Colon (tissue), 2 donors: ENCODE data around the gene SBF1.
"Not testable (repeated sequence)": the region's sequence is repeated elsewhere in the genome, so short reads cannot be mapped to it uniquely, and the experiment has no call there.

Experiments used
- FAIRE-seq: peaks from 2 replicates; lab custom pipeline; 2012; peaks lifted over from hg19 to GRCh38; lab: Jason Lieb, UNC
- donor health status: control.
- donor health status: control.

SBF1 gene, protein sequence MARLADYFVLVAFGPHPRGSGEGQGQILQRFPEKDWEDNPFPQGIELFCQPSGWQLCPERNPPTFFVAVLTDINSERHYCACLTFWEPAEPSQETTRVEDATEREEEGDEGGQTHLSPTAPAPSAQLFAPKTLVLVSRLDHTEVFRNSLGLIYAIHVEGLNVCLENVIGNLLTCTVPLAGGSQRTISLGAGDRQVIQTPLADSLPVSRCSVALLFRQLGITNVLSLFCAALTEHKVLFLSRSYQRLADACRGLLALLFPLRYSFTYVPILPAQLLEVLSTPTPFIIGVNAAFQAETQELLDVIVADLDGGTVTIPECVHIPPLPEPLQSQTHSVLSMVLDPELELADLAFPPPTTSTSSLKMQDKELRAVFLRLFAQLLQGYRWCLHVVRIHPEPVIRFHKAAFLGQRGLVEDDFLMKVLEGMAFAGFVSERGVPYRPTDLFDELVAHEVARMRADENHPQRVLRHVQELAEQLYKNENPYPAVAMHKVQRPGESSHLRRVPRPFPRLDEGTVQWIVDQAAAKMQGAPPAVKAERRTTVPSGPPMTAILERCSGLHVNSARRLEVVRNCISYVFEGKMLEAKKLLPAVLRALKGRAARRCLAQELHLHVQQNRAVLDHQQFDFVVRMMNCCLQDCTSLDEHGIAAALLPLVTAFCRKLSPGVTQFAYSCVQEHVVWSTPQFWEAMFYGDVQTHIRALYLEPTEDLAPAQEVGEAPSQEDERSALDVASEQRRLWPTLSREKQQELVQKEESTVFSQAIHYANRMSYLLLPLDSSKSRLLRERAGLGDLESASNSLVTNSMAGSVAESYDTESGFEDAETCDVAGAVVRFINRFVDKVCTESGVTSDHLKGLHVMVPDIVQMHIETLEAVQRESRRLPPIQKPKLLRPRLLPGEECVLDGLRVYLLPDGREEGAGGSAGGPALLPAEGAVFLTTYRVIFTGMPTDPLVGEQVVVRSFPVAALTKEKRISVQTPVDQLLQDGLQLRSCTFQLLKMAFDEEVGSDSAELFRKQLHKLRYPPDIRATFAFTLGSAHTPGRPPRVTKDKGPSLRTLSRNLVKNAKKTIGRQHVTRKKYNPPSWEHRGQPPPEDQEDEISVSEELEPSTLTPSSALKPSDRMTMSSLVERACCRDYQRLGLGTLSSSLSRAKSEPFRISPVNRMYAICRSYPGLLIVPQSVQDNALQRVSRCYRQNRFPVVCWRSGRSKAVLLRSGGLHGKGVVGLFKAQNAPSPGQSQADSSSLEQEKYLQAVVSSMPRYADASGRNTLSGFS (N-terminal part only)

DNA sequence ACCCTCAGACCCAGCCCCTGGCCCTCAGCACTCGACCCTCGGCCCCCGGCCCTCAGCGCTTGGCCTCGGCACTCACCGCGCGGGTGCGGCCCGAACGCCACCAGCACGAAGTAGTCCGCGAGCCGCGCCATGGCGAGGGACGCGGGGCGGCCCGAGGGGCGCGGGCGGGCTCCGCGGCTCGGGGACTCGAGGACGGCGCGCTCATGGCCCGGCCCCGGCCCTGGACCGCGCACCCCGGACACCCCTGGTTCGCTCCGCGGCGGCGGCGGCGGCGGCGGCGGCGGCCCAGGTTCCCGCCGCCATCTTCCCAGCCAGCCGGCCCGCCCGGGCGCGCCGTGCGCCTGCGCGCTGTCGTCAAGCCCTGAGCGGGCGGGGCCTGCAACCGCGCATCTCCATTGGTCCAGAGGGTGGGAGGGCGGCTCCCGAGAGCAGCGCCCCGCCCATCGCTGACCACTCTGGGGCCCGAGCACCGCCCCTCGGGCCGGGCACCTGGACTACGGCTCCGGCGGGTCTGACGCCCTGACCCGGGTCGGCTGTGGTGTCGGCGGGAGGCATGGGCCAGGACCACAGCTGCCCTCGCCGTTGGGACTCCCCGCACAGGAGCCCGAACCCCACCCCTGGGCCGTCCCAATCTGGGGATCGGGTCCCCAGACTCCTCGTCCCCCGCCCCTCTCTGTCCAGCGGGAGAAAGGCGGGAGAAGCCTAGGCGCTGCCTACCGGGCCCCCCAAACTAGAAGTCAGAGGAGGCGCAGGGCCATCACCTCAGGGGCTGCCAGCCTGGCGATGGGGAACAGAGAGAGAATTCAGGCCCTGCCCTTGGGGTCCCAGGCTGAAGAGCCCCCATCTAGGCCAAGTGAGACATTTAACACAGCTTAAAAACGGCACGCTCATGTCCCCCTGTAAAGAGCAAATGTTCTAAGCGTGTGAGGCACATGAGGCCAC is at the start of gene SBF1:
SBF1 (minus strand) TSS at position 326 of the 942 bp plus-strand sequence; CDS start at position 131, 195 bp downstream.
- no peak for FAIRE-seq

DNA sequence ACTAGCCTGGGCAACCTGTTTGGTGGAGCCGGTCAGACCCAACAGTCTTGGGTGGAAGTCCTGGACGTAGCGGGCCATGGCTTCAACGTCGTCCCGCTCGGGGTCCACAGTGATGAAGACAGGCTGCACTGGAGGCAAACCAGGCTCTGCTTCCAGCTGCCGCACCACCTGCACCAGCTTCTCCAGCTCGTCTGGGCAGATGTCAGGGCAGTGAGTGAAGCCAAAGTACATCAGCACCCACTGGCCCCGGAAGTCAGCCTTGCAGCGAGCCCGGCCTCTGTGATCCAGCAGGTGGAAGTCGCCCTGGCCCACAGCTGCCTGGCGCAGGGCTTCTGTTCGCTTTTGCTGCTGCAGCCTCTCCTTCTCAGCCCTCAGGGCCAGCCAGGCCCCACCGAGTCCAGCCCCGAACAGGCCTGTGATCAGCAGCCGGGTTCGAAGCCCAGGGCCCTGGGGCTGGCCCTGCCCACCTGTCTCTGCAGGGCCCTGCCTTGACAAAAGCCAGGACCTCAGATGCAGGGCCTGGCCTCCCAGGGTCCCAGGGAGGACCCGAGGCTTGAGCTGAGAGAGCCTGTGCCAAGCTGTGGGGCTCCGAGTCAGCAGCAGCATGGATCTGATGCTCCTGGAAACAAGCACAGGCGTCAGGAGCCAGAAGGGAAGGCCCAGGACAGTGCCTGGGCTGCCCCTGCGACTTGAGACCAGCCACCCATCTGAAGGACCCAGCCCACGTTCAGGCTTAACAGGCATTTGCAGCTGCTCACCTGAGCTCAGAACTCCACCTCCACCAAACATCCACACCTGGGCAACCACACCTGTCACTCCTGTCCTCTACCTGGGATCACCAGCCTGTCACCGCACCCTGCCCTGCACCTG is 49.2 kb upstream of the SBF1 start:
- no peak for FAIRE-seq

DNA sequence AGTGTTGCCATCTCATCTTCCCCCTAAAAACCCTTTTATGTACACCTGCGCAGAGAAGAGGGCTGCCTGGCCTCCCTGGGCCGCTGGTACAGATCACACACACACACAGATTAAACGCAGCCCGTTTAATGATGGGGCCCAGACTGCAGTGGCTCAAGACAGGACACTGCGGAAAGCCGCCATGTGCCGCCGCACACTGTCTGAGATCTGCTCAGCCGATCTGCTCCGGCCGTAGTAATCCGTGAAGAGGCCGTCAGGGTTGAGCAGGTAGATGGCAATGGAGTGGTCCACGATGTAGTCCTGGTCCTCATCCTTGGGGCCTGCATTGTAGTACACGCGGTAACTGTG is 48.6 kb upstream of the SBF1 start:
- no peak for FAIRE-seq

DNA sequence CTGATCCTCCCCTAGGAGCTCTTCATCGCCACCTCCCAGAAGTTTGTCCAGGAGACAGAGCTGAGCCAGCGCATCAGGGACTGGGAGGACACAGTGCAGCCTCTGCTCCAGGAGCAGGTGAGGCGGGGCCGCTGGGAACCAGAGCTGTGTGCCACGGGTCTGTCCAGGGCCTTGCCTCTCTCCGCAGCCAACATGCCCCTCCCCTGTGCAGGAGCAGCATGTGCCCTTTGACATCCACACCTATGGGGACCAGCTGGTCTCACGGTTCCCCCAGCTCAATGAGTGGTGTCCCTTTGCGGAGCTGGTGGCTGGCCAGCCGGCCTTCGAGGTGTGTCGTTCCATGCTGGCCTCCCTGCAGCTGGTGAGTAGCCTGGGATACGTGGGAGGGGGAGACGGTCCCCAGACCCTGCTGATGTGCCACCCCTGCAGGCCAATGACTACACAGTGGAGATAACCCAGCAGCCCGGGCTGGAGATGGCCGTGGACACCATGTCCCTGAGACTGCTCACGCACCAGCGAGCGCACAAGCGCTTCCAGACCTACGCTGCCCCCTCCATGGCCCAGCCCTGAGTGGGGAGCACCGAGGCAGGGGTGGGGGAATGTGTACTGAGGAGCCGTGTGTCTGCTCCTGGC is 48.1 kb upstream of the SBF1 start:
- no peak for FAIRE-seq

DNA sequence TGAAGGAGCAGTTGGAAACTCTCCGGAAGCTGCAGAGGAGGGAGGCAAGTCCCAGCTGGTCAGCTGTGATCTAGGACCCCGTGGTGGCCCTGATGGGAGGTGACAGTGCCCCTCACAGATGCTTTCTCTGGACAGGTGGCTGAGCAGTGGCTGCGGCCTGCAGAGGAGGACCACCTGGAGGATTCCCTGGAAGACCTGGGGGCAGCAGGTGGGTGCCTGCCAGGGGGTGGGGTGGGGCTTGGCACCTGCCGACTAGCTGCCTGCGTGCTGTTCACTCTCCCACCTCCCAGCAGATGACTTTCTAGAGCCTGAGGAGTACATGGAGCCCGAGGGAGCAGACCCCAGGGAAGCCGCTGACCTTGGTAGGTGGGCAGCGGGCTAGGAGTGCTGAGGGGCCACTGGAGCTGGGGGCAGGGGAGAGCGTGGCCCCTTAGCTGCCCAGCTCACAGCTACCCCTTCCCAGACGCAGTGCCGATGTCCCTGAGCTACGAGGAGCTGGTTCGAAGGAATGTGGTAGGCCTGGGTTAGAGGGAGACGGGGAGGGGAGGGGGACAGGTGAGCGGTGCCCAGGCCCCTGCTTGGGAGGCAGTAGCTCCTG is 47.5 kb upstream of the SBF1 start:
- no peak for FAIRE-seq

DNA sequence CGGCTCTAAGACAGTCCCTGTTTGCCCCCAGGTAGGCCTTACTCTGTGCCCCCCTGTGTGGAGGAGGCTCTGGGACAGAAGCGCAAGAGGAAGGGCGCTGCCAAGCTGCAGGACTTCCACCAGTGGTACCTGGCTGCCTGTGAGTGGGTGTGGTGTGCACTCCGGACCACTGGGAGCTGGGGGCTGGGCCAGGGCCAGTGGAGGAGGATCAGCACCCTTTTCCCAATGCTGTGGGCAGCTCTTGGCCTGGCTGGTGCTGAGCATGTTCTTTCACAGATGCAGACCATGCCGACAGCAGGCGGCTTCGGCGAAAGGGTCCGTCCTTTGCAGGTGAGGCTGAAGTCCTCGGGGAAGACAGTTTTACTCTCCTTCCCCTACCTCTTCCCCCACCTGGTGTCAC is 46.9 kb upstream of the SBF1 start:
- FAIRE-seq = no peak

DNA sequence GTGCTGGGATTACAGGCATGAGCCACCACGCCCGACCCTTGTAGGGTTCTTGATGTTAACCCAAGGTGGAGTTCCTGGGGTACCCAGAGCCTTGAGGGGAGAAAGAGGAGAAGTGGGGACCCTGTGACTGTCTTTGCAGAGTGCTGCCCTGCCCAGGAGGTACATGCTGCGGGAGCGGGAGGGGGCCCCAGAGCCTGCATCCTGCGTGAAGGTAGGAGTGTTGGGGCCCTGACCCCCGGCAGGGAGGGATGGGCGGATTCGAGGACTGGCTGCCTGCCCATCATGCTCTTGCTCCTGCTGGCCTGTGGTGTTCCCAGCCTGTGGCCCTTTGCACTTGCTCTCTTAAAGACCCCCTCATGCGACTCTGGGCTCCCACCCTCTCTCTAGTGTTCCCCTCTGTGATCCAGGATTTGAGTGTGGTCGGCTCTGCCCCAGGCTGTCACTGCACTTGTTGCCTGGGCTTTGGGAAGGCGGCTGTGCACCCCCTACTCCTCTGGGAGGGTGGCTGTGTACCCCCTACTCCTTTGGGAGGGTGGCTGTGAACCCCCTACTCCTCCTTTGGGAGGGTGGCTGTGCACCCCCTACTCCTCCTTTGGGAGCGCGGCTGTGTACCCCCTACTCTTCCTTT is 46.1 kb upstream of the SBF1 start:
- no peak for FAIRE-seq

DNA sequence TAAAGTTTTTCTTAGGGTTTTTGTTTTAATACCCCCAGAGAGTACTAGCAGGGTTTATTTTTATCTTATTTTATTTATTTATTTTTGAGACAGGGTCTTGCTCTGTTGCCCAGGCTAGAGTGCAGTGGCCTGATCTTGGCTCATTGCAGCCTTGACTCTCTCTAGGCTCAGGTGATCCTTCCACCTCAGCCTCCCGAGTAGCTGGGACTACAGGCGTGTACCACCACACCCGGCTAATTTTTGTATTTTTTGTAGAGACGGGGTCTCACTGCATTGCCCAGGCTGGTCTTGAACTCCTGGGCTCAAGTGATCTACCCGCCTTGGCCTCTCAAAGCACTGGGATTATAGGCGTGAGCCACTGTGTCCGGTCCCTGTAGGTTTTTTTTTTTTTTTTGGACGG is 45.3 kb upstream of the SBF1 start:
- FAIRE-seq = not testable (repeated sequence)

DNA sequence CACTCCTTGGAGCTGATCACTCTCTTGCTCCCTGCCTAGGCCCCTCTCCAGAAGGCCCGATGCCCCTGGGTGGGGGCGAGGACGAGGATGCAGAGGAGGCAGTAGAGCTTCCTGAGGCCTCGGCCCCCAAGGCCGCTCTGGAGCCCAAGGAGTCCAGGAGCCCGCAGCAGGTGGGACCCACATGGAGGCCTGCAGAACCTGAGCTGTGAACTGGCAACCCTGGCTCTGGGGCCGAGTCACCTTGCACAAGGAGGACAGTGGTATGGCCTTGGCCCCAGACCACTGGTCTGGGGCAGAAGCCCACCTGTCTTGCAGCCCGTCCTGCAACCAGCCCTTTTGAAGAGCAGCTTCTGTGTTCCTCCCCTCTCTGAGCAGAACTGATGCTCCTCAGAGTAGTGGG is 44.3 kb upstream of the SBF1 start:
- no peak for FAIRE-seq

DNA sequence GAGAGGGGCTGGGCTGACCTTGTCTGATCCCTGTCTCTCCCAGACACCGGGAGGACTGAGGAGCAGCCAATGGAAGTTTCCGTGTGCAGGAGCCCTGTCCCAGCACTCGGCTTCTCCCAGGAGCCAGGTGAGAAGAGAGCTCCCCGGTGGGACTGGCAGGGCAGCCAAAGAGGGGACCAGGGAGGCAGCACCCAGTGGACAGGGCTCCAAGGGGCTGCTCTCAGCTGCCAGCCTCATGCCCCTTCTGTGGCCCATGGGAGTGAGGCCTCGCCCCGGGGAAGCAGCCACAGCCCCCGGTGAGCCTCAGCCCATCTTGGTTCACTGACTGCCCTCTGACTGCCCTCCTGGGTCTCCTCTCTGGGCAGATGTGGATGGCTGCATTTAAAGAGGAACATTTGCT is 43.8 kb upstream of the SBF1 start:
- FAIRE-seq = no peak

DNA sequence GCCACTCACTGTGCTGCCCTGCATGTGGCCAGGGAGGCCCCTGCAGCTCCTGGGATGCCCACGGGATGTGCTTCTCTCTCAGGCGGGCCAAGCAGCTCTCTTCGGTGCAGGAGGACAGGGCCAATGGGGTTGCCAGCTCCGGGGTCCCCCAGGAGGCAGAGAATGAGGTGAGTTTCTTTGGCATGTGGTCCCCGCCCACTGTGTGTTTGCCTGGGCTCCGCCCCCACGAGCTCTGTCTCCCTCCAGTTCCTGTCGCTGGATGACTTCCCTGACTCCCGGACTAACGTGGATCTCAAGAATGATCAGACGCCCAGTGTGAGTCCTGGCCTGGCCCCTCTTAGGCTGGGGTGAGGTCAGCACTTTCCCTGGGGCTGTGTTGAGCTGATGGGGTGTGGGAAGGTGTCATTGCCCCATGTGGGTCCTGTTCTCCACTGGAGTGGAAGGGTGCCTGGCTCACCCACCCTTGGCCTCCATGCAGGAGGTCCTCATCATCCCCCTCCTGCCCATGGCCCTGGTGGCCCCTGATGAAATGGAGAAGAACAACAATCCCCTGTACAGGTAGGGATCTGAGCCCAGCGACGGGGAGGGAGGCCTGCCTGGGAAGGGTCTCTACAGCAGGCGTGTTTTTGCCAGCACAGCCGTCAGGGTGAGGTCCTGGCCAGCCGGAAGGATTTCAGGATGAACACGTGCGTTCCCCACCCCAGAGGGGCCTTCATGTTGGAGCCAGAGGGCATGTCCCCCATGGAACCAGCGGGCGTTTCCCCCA is 42.8 kb upstream of the SBF1 start:
- FAIRE-seq = no peak

DNA sequence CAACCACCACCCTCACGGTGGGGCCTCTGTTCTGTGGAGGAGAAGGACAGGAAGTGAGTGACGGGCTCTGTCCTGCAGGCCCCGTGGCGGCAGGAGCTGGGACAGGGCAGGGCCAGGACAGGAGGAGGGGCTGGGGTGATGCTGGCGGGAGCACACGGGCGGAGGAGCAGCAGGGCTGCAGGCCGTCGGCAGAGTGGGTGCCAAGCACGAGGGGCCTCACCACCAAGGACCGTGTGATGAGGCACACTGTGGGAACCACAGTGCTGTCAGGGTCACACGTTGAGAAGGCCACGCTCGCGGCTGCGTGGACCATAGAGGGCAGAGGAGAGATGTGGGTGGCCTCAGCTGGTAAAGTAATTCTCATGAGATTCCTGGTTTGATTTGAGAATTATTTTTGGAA is 42.1 kb upstream of the SBF1 start:
- FAIRE-seq = no peak

DNA sequence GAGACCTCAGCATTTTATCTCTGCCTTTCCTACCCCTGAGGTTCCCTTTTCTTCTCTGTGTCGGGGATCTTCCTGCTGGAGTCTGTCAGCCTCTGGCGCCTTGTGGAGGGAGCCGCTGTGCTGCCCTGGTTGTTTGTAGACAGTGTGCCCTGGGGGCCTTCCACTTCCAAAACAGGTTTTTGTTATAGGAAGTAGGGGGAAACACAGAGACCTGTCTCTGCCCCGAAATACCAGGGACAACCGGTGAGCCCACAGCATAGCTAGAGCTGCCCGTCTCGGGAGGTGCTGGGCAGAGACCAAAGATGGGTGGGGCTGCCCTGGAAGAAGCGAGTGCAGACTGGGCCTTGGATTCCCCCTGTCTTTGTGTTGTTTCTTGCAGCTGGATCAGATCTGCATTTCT is 41.2 kb upstream of the SBF1 start:
- FAIRE-seq = no peak

DNA sequence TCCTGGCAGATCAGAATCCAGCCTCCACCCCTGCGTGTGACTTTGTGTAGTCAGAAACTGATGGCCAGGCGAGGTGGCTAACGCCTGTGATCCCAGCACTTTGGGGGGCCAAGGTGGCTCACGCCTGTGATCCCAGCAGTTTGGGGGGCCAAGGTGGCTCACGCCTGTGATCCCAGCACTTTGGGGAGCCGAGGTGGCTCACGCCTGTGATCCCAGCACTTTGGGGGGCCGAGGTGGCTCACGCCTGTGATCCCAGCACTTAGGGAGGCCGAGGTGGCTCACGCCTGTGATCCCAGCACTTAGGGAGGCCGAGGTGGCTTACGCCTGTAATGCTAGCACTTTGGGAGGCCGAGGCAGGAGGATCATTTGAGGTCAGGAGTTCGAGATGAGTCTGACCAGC is 38.3 kb upstream of the SBF1 start:
- FAIRE-seq = no peak

DNA sequence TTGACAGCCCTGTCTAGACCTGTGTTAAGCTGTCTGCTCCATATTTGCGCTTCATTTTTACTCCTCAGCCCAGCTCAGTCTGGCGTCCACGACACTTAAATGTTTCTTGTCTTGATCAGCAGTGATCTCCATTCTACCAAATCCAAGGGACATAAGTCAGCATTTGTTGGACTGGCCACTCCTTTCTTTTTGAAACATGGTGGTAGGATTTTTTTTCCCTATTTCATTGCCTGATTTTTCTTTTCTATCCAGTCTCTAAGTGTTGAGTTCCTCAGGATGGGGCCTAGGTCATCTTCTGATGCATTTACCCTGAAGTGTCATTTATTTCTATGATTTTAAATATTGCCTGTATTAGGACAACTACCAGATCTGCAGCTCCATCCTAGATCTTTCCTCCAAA is 34.1 kb upstream of the SBF1 start:
- FAIRE-seq = no peak

DNA sequence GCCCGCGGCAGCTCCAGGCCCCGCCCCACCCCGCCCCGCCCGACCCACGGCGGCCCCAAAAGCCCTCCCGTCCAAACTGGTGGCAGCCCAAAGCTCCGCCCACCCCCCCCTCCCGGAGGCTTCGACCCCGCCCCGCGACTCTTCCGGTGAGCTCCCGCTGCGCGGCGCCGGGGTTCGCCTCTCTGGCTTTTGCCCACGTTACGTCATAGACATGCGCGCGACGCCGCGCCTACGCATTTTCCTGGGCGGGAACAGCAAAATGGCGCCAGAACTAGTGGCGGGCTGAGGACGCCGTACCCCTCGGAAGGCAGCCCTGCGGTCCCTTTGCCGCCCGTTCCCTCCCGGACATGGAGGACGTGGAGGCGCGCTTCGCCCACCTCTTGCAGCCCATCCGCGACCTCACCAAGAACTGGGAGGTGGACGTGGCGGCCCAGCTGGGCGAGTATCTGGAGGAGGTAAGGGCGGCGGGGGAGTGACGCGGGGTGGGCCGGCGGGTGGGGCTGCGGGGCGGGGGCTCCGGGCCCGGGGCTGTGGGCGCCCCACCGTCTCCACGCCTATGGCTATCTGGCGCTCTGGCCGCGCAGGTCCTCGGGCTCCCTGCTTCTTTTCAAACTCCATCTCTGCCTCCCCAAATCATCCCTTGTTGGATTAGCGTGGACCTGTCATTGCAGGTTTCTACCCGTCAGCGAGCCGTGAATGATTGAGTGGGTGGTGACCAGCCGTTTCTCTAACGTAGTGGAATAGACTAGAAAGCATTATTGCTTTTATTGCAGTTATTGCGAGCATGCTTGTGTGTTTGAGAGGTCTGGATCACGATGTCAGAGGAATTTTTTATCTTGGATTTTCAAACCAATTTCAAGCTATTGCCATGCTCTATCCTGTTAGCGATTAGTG is 33.4 kb upstream of the SBF1 start, which contains the start of gene NCAPH2:
NCAPH2 (plus strand) TSS at position 234 of the 894 bp plus-strand sequence; CDS start at position 348, 114 bp downstream.
- FAIRE-seq = no peak

DNA sequence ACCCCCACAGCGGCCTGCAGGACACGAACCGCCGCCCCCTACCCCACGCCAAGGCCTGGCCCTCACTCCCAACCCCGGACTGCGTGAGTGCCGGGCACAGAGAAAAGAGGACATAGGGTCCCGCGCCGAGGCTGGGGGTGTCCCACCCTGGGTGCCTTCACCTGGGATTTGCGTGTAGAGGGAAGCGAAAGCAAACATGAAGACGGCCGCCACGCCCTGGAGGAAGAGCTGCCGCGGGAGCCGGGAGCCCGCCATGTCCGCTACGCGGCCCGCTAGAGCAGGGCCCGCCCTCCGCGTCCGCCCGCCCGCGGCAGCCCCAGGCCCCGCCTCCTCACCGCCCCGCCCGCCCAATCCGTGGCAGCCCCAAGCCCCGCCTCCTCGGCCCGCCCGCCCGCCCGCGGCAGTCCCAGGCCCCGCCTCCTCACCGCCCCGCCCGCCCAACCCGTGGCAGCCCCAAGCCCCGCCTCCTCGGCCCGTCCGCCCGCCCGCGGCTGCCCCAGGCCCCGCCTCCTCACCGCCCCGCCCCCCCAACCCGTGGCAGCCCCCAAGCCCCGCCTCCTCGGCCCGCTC is 32.7 kb upstream of the SBF1 start, which contains the start of gene LMF2:
LMF2 (minus strand) TSS at position 282 of the 570 bp plus-strand sequence; CDS start at position 255, 27 bp downstream.
- FAIRE-seq = no peak
